IMR-90 (cell line): ENCODE data around the gene AKAP13. TPM values are rescaled to one million over a fixed set of nuclear protein-coding genes. Genes with fewer than 3 reads are reported as not detected.

Experiments used
- ATAC-seq: fragments of 200-7000 bp; cut with Tn5 transposase; 2 replicates; pipeline ENCODE4 v1.9.1; 2020; ENCODE audit warnings: low read depth, mild to moderate bottlenecking, moderate library complexity
- BruUV-seq: library from RNA; stranded (reverse); fragments of 400-500 nt; replicated peaks from 2 replicates; lab custom pipeline; 2021; lab: Mats Ljungman, UMichigan
- CTCF ChIA-PET: fragments of 300-600 bp; formaldehyde crosslinking; extraction: SDS; loops from one replicate; lab custom pipeline; 2021; ENCODE audit warnings: antibody characterized with exemption; lab: Yijun Ruan, JAX
- POLR2A ChIA-PET: fragments of 300-600 bp; sonication (Branson Sonifier 250); formaldehyde crosslinking; loops from one replicate; lab custom pipeline; 2022; ENCODE audit warnings: antibody characterized with exemption; ENCODE audit not compliant: unreplicated experiment; lab: Charles Lee
- DNase-seq: peaks from one replicate; pipeline ENCODE4 v3.0.0; 2013
- H2AFZ ChIP-seq: replicated peaks from 2 replicates; pipeline ENCODE3; 2013; ENCODE audit warnings: low read length, mild to moderate bottlenecking; ENCODE audit not compliant: poor library complexity
- H2AK5ac ChIP-seq: 2 replicates; pipeline ENCODE4 v1.6.1; 2013; ENCODE audit warnings: low read depth, low read length, inconsistent platforms
- H2AK9ac ChIP-seq: replicated peaks from 2 replicates; pipeline ENCODE3; 2013; ENCODE audit warnings: mild to moderate bottlenecking, low read depth, low read length, moderate library complexity; ENCODE audit not compliant: poor library complexity
- H2BK120ac ChIP-seq: 2 replicates; pipeline ENCODE4 v1.6.1; 2013; ENCODE audit warnings: low read depth, low read length, inconsistent platforms
- H2BK15ac ChIP-seq: 3 replicates; pipeline ENCODE4 v1.6.1; 2013; ENCODE audit warnings: low read depth, low read length, inconsistent platforms
- H2BK20ac ChIP-seq: 2 replicates; pipeline ENCODE4 v1.6.1; 2013; ENCODE audit warnings: low read depth, mild to moderate bottlenecking, inconsistent platforms, low read length, moderate library complexity
- H2BK5ac ChIP-seq: 2 replicates; pipeline ENCODE4 v1.6.1; 2013; ENCODE audit warnings: mild to moderate bottlenecking, low read depth, low read length, inconsistent platforms; ENCODE audit not compliant: poor library complexity, severe bottlenecking
- H3K14ac ChIP-seq: replicated peaks from 2 replicates; pipeline ENCODE4 v1.6.1; 2013; ENCODE audit warnings: low read depth, low read length, inconsistent platforms
- H3K18ac ChIP-seq: 2 replicates; pipeline ENCODE4 v1.6.1; 2013; ENCODE audit warnings: low read depth, low read length, control low read depth
- H3K23ac ChIP-seq: 2 replicates; pipeline ENCODE4 v1.6.1; 2013; ENCODE audit warnings: low read depth, low read length, inconsistent platforms
- H3K27ac ChIP-seq: 2 replicates; pipeline ENCODE4 v1.5.1; 2013; ENCODE audit warnings: mild to moderate bottlenecking, control low read depth, low read length; ENCODE audit not compliant: insufficient read depth
- H3K27me3 ChIP-seq: 2 replicates; pipeline ENCODE4 v1.6.1; 2013; ENCODE audit warnings: low read length; ENCODE audit not compliant: control insufficient read depth, insufficient read depth
- H3K36me3 ChIP-seq: 2 replicates; pipeline ENCODE4 v1.6.1; 2013; ENCODE audit warnings: low read length, mixed read lengths; ENCODE audit not compliant: control insufficient read depth, insufficient read depth
- H3K4ac ChIP-seq: 2 replicates; pipeline ENCODE4 v1.6.1; 2013; ENCODE audit warnings: low read depth, low read length, inconsistent platforms
- H3K4me1 ChIP-seq: 2 replicates; pipeline ENCODE4 v1.6.1; 2013; ENCODE audit warnings: low read length, mixed read lengths; ENCODE audit not compliant: control insufficient read depth, insufficient read depth
- H3K4me2 ChIP-seq: 2 replicates; pipeline ENCODE4 v1.6.1; 2013; ENCODE audit warnings: low read depth, mild to moderate bottlenecking, control low read depth, low read length, moderate library complexity
- H3K4me3 ChIP-seq: 2 replicates; pipeline ENCODE4 v1.5.1; 2013; ENCODE audit warnings: low read depth, mild to moderate bottlenecking, control low read depth, low read length, moderate library complexity; ENCODE audit not compliant: insufficient read depth
- H3K56ac ChIP-seq: 2 replicates; pipeline ENCODE4 v1.6.1; 2013; ENCODE audit warnings: low read length, inconsistent platforms; ENCODE audit not compliant: insufficient read depth; ENCODE audit errors: extremely low read depth
- H3K79me1 ChIP-seq, 2 experiments: 2 replicates each; pipeline ENCODE4 v1.6.1; 2013; ENCODE audit warnings: low read length in 2 of 2, inconsistent platforms in 1 of 2, low read depth in 1 of 2
- H3K9ac ChIP-seq: 2 replicates; pipeline ENCODE4 v1.6.1; 2013; ENCODE audit warnings: low read depth, low read length, control low read depth
- H3K9me1 ChIP-seq: 2 replicates; pipeline ENCODE4 v1.6.1; 2013; ENCODE audit warnings: low read length, inconsistent platforms; ENCODE audit not compliant: insufficient read depth
- H3K9me3 ChIP-seq: 2 replicates; pipeline ENCODE4 v1.6.1; 2013; ENCODE audit warnings: low read length; ENCODE audit not compliant: control insufficient read depth, insufficient read depth
- H4K20me1 ChIP-seq: 2 replicates; pipeline ENCODE4 v1.6.1; 2013; ENCODE audit warnings: low read length, inconsistent platforms; ENCODE audit not compliant: insufficient read depth
- H4K5ac ChIP-seq: 2 replicates; pipeline ENCODE4 v1.6.1; 2013; ENCODE audit warnings: mild to moderate bottlenecking, low read depth, low read length, control low read depth
- H4K8ac ChIP-seq, 2 experiments: 2 replicates each; pipeline ENCODE4 v1.6.1; 2013; ENCODE audit warnings: low read depth in 2 of 2, low read length in 2 of 2, control low read depth in 1 of 2, inconsistent platforms in 1 of 2
- H4K91ac ChIP-seq: 2 replicates; pipeline ENCODE4 v1.6.1; 2013; ENCODE audit warnings: low read depth, low read length, inconsistent platforms; ENCODE audit not compliant: insufficient read depth
- FOS ChIP-seq: fragments of 150-350 bp; IDR thresholded peaks from 2 replicates; pipeline ENCODE4 v1.6.1; 2016; ENCODE audit warnings: low read depth, low read length
- POLR2A ChIP-seq: IDR thresholded peaks from 2 replicates; pipeline ENCODE4 v1.6.1; 2012; ENCODE audit warnings: mild to moderate bottlenecking, low read depth, low read length
- RFX5 ChIP-seq: IDR thresholded peaks from 2 replicates; pipeline ENCODE4 v1.8.0; 2012; ENCODE audit warnings: low read depth, mild to moderate bottlenecking, low read length, moderate library complexity
- WGBS, 2 experiments: methylation state at CpG; one replicate each; pipeline versions ENCODE4 v1.1.5 to v1.1.7; 2013; ENCODE audit warnings: missing lambda C conversion rate in 2 of 2; ENCODE audit not compliant: insufficient read length in 1 of 2; ENCODE audit errors: extremely low coverage in 2 of 2; 5-methylcytosine and 5-hydroxymethylcytosine counted together
- dilution Hi-C: fragments of 300-500 bp; cut with HindIII; formaldehyde crosslinking; loops from one replicate; pipeline ENCODE4 v1.14.3; 2018; ENCODE audit warnings: low sequenced_read_pairs; ENCODE audit not compliant: unreplicated experiment
- in situ Hi-C: fragments of 300-500 bp; cut with MboI; formaldehyde crosslinking; loops from 3 replicates; pipeline ENCODE4 v1.14.3; 2019; ENCODE audit warnings: low sequenced_read_pairs, inconsistent platforms, mixed read lengths
- intact Hi-C: fragments of 100-400 bp; cut with micrococcal nuclease; formaldehyde crosslinking; loops from 2 replicates; pipeline ENCODE4 v1.10.0; 2022
- polyA plus RNA-seq, 3 experiments: library from polyadenylated mRNA; depleted of rRNA; stranded (reverse); fragments of >200 nt; gene quantifications; 2 replicates each; pipeline ENCODE4 v1.2.3, GENCODE V29; 2012; ENCODE audit warnings: low replicate concordance in 1 of 3
- total RNA-seq: library from RNA; depleted of rRNA; stranded (reverse); fragments of >200 nt; gene quantifications from 2 replicates; pipeline ENCODE4 v1.2.3, GENCODE V29; 2012
- TF ChIP-seq, protein P1 (sequence below): fragments of 150-350 bp; IDR thresholded peaks from 2 replicates; pipeline ENCODE4 v1.6.1; 2016; ENCODE audit warnings: low read depth, mild to moderate bottlenecking, low read length, moderate library complexity, borderline replicate concordance

AKAP13 gene
- total and polyA plus RNA-seq, 2 of the 4 experiments (the other 2 are of a cell fraction) = 10.4 to 46.4 TPM

GRCh38 chr15:85579957-85580694 lies 199.7 kb downstream of the AKAP13 start:
- Histone ChIP-seq H4K8ac (no peak overlapping the region), H3K4me1 (peaks cover 11% of the 10 kb centered on the region; the same call in 1 of the 2 replicates), H3K79me1 (peaks cover 33 to 60% of the 10 kb centered on the region in 2 experiments), H2BK20ac (no peak overlapping the region), H3K14ac (no peak overlapping the region), H2BK15ac (no peak overlapping the region), H3K9ac (no peak overlapping the region), H2AK5ac (no peak overlapping the region), H3K9me1 (peaks cover 12% of the 10 kb centered on the region), H2AFZ (no peak overlapping the region), H3K56ac (no peak overlapping the region), H3K4ac (no peak overlapping the region), H4K91ac (no peak overlapping the region), H2AK9ac (no peak overlapping the region), H3K27ac (no peak overlapping the region), H3K23ac (no peak overlapping the region), H3K4me2 (no peak overlapping the region), H3K18ac (no peak overlapping the region), H3K4me3 (no peak overlapping the region), H3K27me3 (no peaks in the 10 kb centered on the region), H4K5ac (no peak overlapping the region), H3K36me3 (peaks cover 27% of the 10 kb centered on the region), H2BK120ac (no peak overlapping the region), H2BK5ac (no peak overlapping the region), H4K20me1 (peaks cover 4% of the 10 kb centered on the region; the same call in 1 of the 2 replicates), H3K9me3 (no peaks in the 10 kb centered on the region)
- intact Hi-C loops = no loop called here
- 80% methylated on average over 3 of the region's 14 CpGs; no CpG with 5 or more reads in 1 of the 2 experiments for WGBS, 2 experiments
- ATAC-seq (no peak), DNase-seq (no peak)
- in situ Hi-C loops = no loop called here
- dilution Hi-C loops = no loop called here
- no peak for TF ChIP-seq FOS
- no peak for TF ChIP-seq RFX5
- TF ChIP-seq, protein P1, sequence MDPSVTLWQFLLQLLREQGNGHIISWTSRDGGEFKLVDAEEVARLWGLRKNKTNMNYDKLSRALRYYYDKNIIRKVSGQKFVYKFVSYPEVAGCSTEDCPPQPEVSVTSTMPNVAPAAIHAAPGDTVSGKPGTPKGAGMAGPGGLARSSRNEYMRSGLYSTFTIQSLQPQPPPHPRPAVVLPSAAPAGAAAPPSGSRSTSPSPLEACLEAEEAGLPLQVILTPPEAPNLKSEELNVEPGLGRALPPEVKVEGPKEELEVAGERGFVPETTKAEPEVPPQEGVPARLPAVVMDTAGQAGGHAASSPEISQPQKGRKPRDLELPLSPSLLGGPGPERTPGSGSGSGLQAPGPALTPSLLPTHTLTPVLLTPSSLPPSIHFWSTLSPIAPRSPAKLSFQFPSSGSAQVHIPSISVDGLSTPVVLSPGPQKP = no peak
- no peak for TF ChIP-seq POLR2A
- ChIA-PET POLR2A (no interaction called here), CTCF (interaction anchor here (1.2 kb wide), 1 partner anchor 17 kb away, joined by 3 read pairs; no protein-coding TSS in a partner anchor)
- TSS peak; percentile 56 for BruUV-seq
